Loucy (cell line): ENCODE results near the gene UNC5B.
A peak's percentile ranks its signal among the peaks of the same experiment; 100 is the strongest.

Source experiments
- H2AFZ ChIP-seq: fragments of 200-600 bp; sonication (generic); 2 replicates; pipeline ENCODE4 v1.6.0; 2016; ENCODE audit warnings: antibody characterized with exemption, mild to moderate bottlenecking, low read length, moderate library complexity
- H3F3A ChIP-seq: fragments of 200-600 bp; 2 replicates; pipeline ENCODE4 v1.6.0; 2016; ENCODE audit warnings: antibody characterized with exemption, low read depth, mild to moderate bottlenecking
- H3K27me3 ChIP-seq: fragments of 200-600 bp; sonication (generic); 2 replicates; pipeline ENCODE4 v1.6.1; 2014; ENCODE audit warnings: low read length, mild to moderate bottlenecking; ENCODE audit not compliant: insufficient read depth, poor library complexity, severe bottlenecking
- H3K36me3 ChIP-seq: fragments of 200-600 bp; sonication (generic); 2 replicates; pipeline ENCODE4 v1.6.1; 2016; ENCODE audit warnings: low read length; ENCODE audit not compliant: insufficient read depth
- H3K4me1 ChIP-seq: fragments of 200-600 bp; sonication (generic); 2 replicates; pipeline ENCODE4 v1.5.1; 2014; ENCODE audit warnings: low read length, mild to moderate bottlenecking; ENCODE audit not compliant: insufficient read depth, poor library complexity, severe bottlenecking
- H3K4me2 ChIP-seq: fragments of 200-600 bp; sonication (generic); 2 replicates; pipeline ENCODE4 v1.6.0; 2014; ENCODE audit warnings: antibody characterized with exemption, low read length, low read depth, mild to moderate bottlenecking; ENCODE audit not compliant: poor library complexity, severe bottlenecking
- H3K4me3 ChIP-seq: fragments of 200-600 bp; sonication (generic); 2 replicates; pipeline ENCODE4 v1.5.1; 2014; ENCODE audit warnings: low read length, mild to moderate bottlenecking, mixed read lengths; ENCODE audit not compliant: poor library complexity, severe bottlenecking
- H3K79me2 ChIP-seq: fragments of 200-600 bp; sonication (generic); 2 replicates; pipeline ENCODE4 v1.6.1; 2014; ENCODE audit warnings: low read length; ENCODE audit not compliant: insufficient read depth
- H3K9ac ChIP-seq: fragments of 200-600 bp; sonication (generic); 2 replicates; pipeline ENCODE4 v1.6.0; 2014; ENCODE audit warnings: mild to moderate bottlenecking, low read depth, low read length, moderate library complexity; ENCODE audit not compliant: poor library complexity, severe bottlenecking
- H3K9me2 ChIP-seq: fragments of 200-600 bp; sonication (generic); replicated peaks from 2 replicates; pipeline ENCODE4 v1.6.1; 2016; ENCODE audit warnings: low read depth, low read length, mixed read lengths
- H3K9me3 ChIP-seq: fragments of 200-600 bp; sonication (generic); 2 replicates; pipeline ENCODE4 v1.6.1; 2014; ENCODE audit warnings: mild to moderate bottlenecking, antibody characterized with exemption, low read length, low read depth; ENCODE audit not compliant: insufficient read depth
- H4K20me1 ChIP-seq: fragments of 200-600 bp; sonication (generic); 2 replicates; pipeline ENCODE4 v1.6.0; 2014; ENCODE audit warnings: antibody characterized with exemption, low read length, mild to moderate bottlenecking; ENCODE audit not compliant: insufficient read depth, poor library complexity, severe bottlenecking
- EZH2phosphoT487 ChIP-seq: fragments of 200-600 bp; IDR thresholded peaks from 2 replicates; pipeline ENCODE4 v1.6.1; 2018; ENCODE audit warnings: antibody characterized with exemption, mild to moderate bottlenecking, moderate library complexity, borderline replicate concordance
- TF ChIP-seq, protein P1 (sequence below): fragments of 200-600 bp; sonication (generic); conservative IDR thresholded peaks from 2 replicates; pipeline ENCODE4 v1.5.1; 2014; ENCODE audit warnings: mild to moderate bottlenecking, antibody characterized with exemption, low read length

Gene UNC5B

GRCh38 chr10:71191551-71192076 is 20.8 kb upstream of the UNC5B start:
- no peak overlapping the region for H2AFZ ChIP-seq
- H3K9me3 ChIP-seq, result no peaks in the 10 kb centered on the region; the same call in 1 of the 2 replicates
- TF ChIP-seq, protein P1, sequence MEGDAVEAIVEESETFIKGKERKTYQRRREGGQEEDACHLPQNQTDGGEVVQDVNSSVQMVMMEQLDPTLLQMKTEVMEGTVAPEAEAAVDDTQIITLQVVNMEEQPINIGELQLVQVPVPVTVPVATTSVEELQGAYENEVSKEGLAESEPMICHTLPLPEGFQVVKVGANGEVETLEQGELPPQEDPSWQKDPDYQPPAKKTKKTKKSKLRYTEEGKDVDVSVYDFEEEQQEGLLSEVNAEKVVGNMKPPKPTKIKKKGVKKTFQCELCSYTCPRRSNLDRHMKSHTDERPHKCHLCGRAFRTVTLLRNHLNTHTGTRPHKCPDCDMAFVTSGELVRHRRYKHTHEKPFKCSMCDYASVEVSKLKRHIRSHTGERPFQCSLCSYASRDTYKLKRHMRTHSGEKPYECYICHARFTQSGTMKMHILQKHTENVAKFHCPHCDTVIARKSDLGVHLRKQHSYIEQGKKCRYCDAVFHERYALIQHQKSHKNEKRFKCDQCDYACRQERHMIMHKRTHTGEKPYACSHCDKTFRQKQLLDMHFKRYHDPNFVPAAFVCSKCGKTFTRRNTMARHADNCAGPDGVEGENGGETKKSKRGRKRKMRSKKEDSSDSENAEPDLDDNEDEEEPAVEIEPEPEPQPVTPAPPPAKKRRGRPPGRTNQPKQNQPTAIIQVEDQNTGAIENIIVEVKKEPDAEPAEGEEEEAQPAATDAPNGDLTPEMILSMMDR, result no peak
- TF ChIP-seq EZH2phosphoT487, result no peak
- H3K36me3 ChIP-seq, result no peaks in the 10 kb centered on the region
- H3K9me2 ChIP-seq, result no peaks in the 10 kb centered on the region
- no peak overlapping the region for H3K4me2 ChIP-seq
- peaks cover 5% of the 10 kb centered on the region for H3K4me1 ChIP-seq
- no peaks in the 10 kb centered on the region for H3K79me2 ChIP-seq
- no peaks in the 10 kb centered on the region for H3F3A ChIP-seq
- no peaks in the 10 kb centered on the region for H3K27me3 ChIP-seq
- H3K9ac ChIP-seq, result no peak overlapping the region
- H4K20me1 ChIP-seq, result no peaks in the 10 kb centered on the region
- H3K4me3 ChIP-seq, result no peak overlapping the region

DNA sequence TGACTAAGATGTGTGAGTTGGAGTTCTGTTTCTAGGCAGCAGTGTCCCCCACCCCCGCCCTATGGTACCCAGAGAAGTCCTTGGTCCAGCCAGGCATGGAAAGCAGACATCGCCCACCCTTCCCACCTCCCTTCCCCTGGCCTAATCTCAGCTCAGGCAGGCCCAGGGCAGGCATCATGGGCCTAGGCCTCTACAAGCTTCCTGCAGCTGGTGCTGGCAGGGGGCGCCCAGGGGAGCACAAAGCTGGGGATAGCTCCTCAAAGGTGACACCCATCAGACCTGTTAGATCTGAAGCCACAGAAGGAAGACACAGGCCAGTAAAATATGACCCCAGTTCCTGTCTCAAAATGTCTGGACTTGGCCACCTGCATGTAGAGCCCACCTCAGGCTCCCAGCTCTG is 18.9 kb upstream of the UNC5B start:
- Histone ChIP-seq H2AFZ (no peak overlapping the region), H3K9ac (no peak overlapping the region), H3K4me1 (peaks cover 5% of the 10 kb centered on the region), H3K4me2 (no peak overlapping the region), H3K27me3 (no peaks in the 10 kb centered on the region), H3K79me2 (no peaks in the 10 kb centered on the region), H3K36me3 (no peaks in the 10 kb centered on the region), H3K9me2 (no peaks in the 10 kb centered on the region), H3F3A (no peaks in the 10 kb centered on the region), H3K9me3 (peaks cover 12% of the 10 kb centered on the region; the same call in 1 of the 2 replicates), H4K20me1 (no peaks in the 10 kb centered on the region), H3K4me3 (no peak overlapping the region)
- TF ChIP-seq, protein P1, result peak; percentile 17; the same call in 1 of the 2 replicates
- TF ChIP-seq EZH2phosphoT487, result no peak

GRCh38 chr10:71197955-71198354 is 14.4 kb upstream of the UNC5B start:
- Histone ChIP-seq H3K9me3 (peaks cover 18% of the 10 kb centered on the region; the same call in 1 of the 2 replicates), H3F3A (no peaks in the 10 kb centered on the region), H4K20me1 (no peaks in the 10 kb centered on the region), H3K9ac (no peak overlapping the region), H3K9me2 (no peaks in the 10 kb centered on the region), H3K79me2 (no peaks in the 10 kb centered on the region), H3K4me2 (no peak overlapping the region), H3K27me3 (peaks cover 8% of the 10 kb centered on the region), H3K4me3 (no peak overlapping the region), H2AFZ (no peak overlapping the region), H3K4me1 (peaks cover 5% of the 10 kb centered on the region), H3K36me3 (no peaks in the 10 kb centered on the region)
- TF ChIP-seq, protein P1, result no peak
- no peak for TF ChIP-seq EZH2phosphoT487
